Measurements from ENCODE around the gene SLC13A1.

Gene SLC13A1

GRCh38 chr7:123143252-123144006, 56.3 kb downstream of the SLC13A1 start:
- Histone ChIP-seq H3K36me3 (replicated peaks; ENCODE audit: insufficient read depth, low read length) (no peaks in the 10 kb centered on the region), H3K4me3 (ENCODE audit: low read length) (no peak overlapping the region), H3K9me3 (replicated peaks; ENCODE audit: insufficient read depth, low read length) (no peaks in the 10 kb centered on the region), H3F3A (ENCODE audit: insufficient read depth, low read length) (no peaks in the 10 kb centered on the region), H4K20me1 (ENCODE audit: insufficient read depth, low read length) (no peaks in the 10 kb centered on the region), H3K27ac (ENCODE audit: low read length) (no peak overlapping the region), H3K27me3 (replicated peaks; ENCODE audit: insufficient read depth, low read length) (no peaks in the 10 kb centered on the region), H3K9ac (ENCODE audit: low read length) (no peak overlapping the region), H2AFZ (ENCODE audit: low read length) (no peak overlapping the region), H3K4me1 (ENCODE audit: low read length) (no peaks in the 10 kb centered on the region), H3K79me2 (ENCODE audit: low read length) (no peaks in the 10 kb centered on the region), H3K4me2 (ENCODE audit: low read depth, low read length) (no peak overlapping the region), H3K9me2 (replicated peaks; ENCODE audit: insufficient read depth, low read length) (no peaks in the 10 kb centered on the region)
- TF ChIP-seq EZH2phosphoT487 (IDR thresholded peaks at IDR 0.05; ENCODE audit: low read length) (no peak), CTCF (IDR thresholded peaks at IDR 0.05; ENCODE audit: low read length) (no peak), EZH2 (optimal IDR thresholded peaks at IDR 0.05; ENCODE audit: low read depth, low read length) (no peak)
- no peak for DNase-seq

GRCh38 chr7:123140561-123140960, 59.2 kb downstream of the SLC13A1 start:
- no peak overlapping the region for H3K27ac ChIP-seq (ENCODE audit: low read length)
- no peaks in the 10 kb centered on the region for H3F3A ChIP-seq (ENCODE audit: insufficient read depth, low read length)
- no peaks in the 10 kb centered on the region for H3K9me2 ChIP-seq (replicated peaks; ENCODE audit: insufficient read depth, low read length)
- no peaks in the 10 kb centered on the region for H3K27me3 ChIP-seq (replicated peaks; ENCODE audit: insufficient read depth, low read length)
- no peak overlapping the region for H3K4me2 ChIP-seq (ENCODE audit: low read depth, low read length)
- DNase-seq, result no peak
- H4K20me1 ChIP-seq (ENCODE audit: insufficient read depth, low read length), result no peaks in the 10 kb centered on the region
- no peaks in the 10 kb centered on the region for H3K36me3 ChIP-seq (replicated peaks; ENCODE audit: insufficient read depth, low read length)
- no peaks in the 10 kb centered on the region for H3K4me1 ChIP-seq (ENCODE audit: low read length)
- no peak overlapping the region for H3K4me3 ChIP-seq (ENCODE audit: low read length)
- no peak overlapping the region for H3K9ac ChIP-seq (ENCODE audit: low read length)
- no peaks in the 10 kb centered on the region for H3K79me2 ChIP-seq (ENCODE audit: low read length)
- no peak overlapping the region for H2AFZ ChIP-seq (ENCODE audit: low read length)
- TF ChIP-seq CTCF (IDR thresholded peaks at IDR 0.05; ENCODE audit: low read length) (no peak), EZH2 (optimal IDR thresholded peaks at IDR 0.05; ENCODE audit: low read depth, low read length) (no peak), EZH2phosphoT487 (IDR thresholded peaks at IDR 0.05; ENCODE audit: low read length) (no peak)
- no peaks in the 10 kb centered on the region for H3K9me3 ChIP-seq (replicated peaks; ENCODE audit: insufficient read depth, low read length)

GRCh38 chr7:123135960-123136359, 63.8 kb downstream of the SLC13A1 start:
- Histone ChIP-seq H3K27me3 (replicated peaks; ENCODE audit: insufficient read depth, low read length) (no peaks in the 10 kb centered on the region), H3F3A (ENCODE audit: insufficient read depth, low read length) (no peaks in the 10 kb centered on the region), H2AFZ (ENCODE audit: low read length) (no peak overlapping the region), H3K36me3 (replicated peaks; ENCODE audit: insufficient read depth, low read length) (no peaks in the 10 kb centered on the region), H3K9me3 (replicated peaks; ENCODE audit: insufficient read depth, low read length) (no peaks in the 10 kb centered on the region), H3K79me2 (ENCODE audit: low read length) (no peaks in the 10 kb centered on the region), H3K9ac (ENCODE audit: low read length) (no peak overlapping the region), H3K9me2 (replicated peaks; ENCODE audit: insufficient read depth, low read length) (no peaks in the 10 kb centered on the region), H3K4me3 (ENCODE audit: low read length) (no peak overlapping the region), H3K4me1 (ENCODE audit: low read length) (no peaks in the 10 kb centered on the region), H3K27ac (ENCODE audit: low read length) (no peak overlapping the region), H4K20me1 (ENCODE audit: insufficient read depth, low read length) (no peaks in the 10 kb centered on the region), H3K4me2 (ENCODE audit: low read depth, low read length) (no peak overlapping the region)
- DNase-seq, result no peak
- TF ChIP-seq CTCF (IDR thresholded peaks at IDR 0.05; ENCODE audit: low read length), result no peak
- no peak for TF ChIP-seq EZH2 (optimal IDR thresholded peaks at IDR 0.05; ENCODE audit: low read depth, low read length)
- TF ChIP-seq EZH2phosphoT487 (IDR thresholded peaks at IDR 0.05; ENCODE audit: low read length), result no peak

All from MM.1S (cell line).